C1 segment of cervical spinal cord (tissue), 14 donors: ENCODE measurements around the gene ZNF587.
"Not testable (repeated sequence)": the region's sequence is repeated elsewhere in the genome, so short reads cannot be mapped to it uniquely, and the experiment has no call there.

Source experiments
- DNase-seq, 14 donors: peaks; one replicate each; lab custom pipeline; 2025; lab: John Stamatoyannopoulos, UW

The ZNF587 gene

GRCh38 chr19:57887195-57887941, 37.7 kb downstream of the ZNF587 start:
- peak in 1 of 14 donors; percentile 5 for DNase-seq

GRCh38 chr19:57888107-57888559, 38.5 kb downstream of the ZNF587 start:
- peak in 1 of 14 donors; percentile 21 for DNase-seq

- peak; percentile 8 to 93 (median 70) for DNase-seq
These were observed 39.0 kb downstream of the ZNF587 start, which contains the start of gene ZNF814 for GRCh38 chr19:57888560-57889231. Gene ZNF814, minus strand, starts transcription at chr19:57889037. Its CDS starts 235 bp downstream, at chr19:57888802.

GRCh38 chr19:57890706-57891105, 41.0 kb downstream of the ZNF587 start:
- not testable (repeated sequence) for DNase-seq

GRCh38 chr19:57900311-57900710, 50.7 kb downstream of the ZNF587 start:
- no peak for DNase-seq

GRCh38 chr19:57903618-57904184, 54.0 kb downstream of the ZNF587 start:
- no peak for DNase-seq

GRCh38 chr19:57905258-57905657, 55.6 kb downstream of the ZNF587 start:
- DNase-seq = no peak

GRCh38 chr19:57907394-57907793, 57.7 kb downstream of the ZNF587 start:
- no peak for DNase-seq

- DNase-seq = no peak
These were observed 64.9 kb downstream of the ZNF587 start for GRCh38 chr19:57914531-57914930.
